Measurements from ENCODE around the gene LIMS2.

The LIMS2 gene

GRCh38 chr2:127619877-127620705 lies 55.2 kb downstream of the LIMS2 start:
- Mint-ChIP-seq H3K4me3 (no peak overlapping the region), H3K27ac (no peak overlapping the region), H3K9me3 (no peaks in the 10 kb centered on the region), H3K4me1 (ENCODE audit: low read depth) (peaks cover 6% of the 10 kb centered on the region), H3K27me3 (peaks cover 11% of the 10 kb centered on the region), H3K36me3 (ENCODE audit: low read depth) (no peaks in the 10 kb centered on the region)
- intact Hi-C loops (cut with micrococcal nuclease) = no loop called here

DNA sequence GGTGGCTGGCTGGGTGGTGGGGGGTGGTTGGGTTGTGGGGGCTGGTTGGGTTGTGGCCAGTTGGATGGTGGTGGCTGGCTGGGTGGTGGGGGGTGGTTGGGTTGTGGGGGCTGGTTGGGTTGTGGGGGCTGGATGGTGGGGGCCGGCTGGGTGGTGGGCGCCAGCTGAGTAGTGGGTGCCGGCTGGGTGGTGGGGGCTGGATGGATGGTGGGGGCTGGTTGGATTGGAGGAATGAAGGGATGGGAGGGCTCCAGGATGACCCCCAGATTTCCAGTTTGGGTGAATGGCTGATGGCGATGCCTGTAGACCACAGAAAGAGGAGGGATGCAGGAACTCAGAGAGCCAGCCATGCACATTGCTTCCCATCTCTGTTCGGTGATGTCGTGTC lies 56.1 kb downstream of the LIMS2 start:
- intact Hi-C loops (cut with micrococcal nuclease) = no loop called here
- Mint-ChIP-seq H3K27ac (no peak overlapping the region), H3K36me3 (ENCODE audit: low read depth) (no peaks in the 10 kb centered on the region), H3K4me1 (ENCODE audit: low read depth) (peaks cover 6% of the 10 kb centered on the region), H3K27me3 (peaks cover 14% of the 10 kb centered on the region), H3K9me3 (no peaks in the 10 kb centered on the region), H3K4me3 (no peak overlapping the region)

GRCh38 chr2:127618551-127619202 lies 56.7 kb downstream of the LIMS2 start:
- peaks cover 6% of the 10 kb centered on the region for H3K4me1 Mint-ChIP-seq (ENCODE audit: low read depth)
- peaks cover 3% of the 10 kb centered on the region for H3K9me3 Mint-ChIP-seq
- H3K27me3 Mint-ChIP-seq = peaks cover 14% of the 10 kb centered on the region
- intact Hi-C loops (cut with micrococcal nuclease) = no loop called here
- H3K27ac Mint-ChIP-seq = no peak overlapping the region
- no peaks in the 10 kb centered on the region for H3K36me3 Mint-ChIP-seq (ENCODE audit: low read depth)
- H3K4me3 Mint-ChIP-seq = no peak overlapping the region

DNA sequence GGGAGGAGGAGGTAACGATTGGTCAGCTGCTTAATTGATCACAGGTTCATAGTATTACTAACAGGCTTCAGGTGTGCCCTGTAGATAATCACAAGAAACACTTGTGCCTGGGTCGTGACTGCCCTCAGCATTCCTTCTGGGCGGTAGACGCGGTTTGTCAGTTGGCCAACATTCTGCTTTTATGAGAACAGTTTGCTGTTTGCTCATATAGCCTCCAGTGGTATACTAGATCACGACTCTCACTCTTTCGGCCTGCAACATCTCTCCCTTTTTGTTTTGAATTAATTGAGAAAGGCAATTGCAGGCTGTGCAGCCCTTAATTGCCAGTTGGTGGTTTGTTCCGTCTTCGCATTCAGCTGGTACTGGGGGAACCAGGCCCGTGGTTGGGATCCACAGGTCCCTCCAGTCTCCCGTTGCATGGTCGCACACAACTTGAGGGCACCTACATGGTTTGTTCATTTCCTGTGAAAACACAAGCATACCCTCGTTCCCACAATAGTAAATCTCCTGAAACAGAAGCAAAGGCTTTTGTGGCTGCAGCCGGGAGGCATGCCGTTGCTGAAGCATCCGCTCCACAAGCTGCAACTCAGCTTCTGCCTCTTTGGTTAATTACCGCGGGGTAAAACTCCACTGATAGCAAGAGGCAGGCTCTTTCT lies 59.7 kb downstream of the LIMS2 start:
- no peak overlapping the region for H3K27ac Mint-ChIP-seq
- no peaks in the 10 kb centered on the region for H3K36me3 Mint-ChIP-seq (ENCODE audit: low read depth)
- H3K4me1 Mint-ChIP-seq (ENCODE audit: low read depth) = peaks cover 6% of the 10 kb centered on the region
- intact Hi-C loops (cut with micrococcal nuclease) = no loop called here
- H3K9me3 Mint-ChIP-seq = peaks cover 21% of the 10 kb centered on the region
- H3K27me3 Mint-ChIP-seq = peaks cover 16% of the 10 kb centered on the region
- H3K4me3 Mint-ChIP-seq = no peak overlapping the region

DNA sequence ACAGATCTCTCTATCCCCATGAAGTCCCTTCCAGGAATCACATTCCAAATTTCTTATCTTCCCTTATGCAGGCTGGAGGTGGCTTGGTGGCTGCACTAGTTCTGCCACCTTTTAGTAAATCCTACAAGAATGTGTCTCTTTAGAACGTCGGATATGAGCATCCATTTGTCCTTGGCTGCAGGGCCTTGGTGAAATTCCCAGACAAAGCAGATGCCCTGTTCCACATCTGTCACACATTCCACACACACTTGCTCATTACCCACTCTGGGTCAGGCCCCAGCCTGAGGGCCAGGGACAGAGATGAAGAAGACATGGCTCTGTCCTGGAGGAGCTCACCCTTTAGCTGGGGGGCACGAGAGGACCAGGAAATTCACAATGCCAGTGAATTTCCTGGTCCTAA lies 60.6 kb downstream of the LIMS2 start:
- H3K9me3 Mint-ChIP-seq = peaks cover 22% of the 10 kb centered on the region
- H3K36me3 Mint-ChIP-seq (ENCODE audit: low read depth) = no peaks in the 10 kb centered on the region
- H3K27ac Mint-ChIP-seq = no peak overlapping the region
- intact Hi-C loops (cut with micrococcal nuclease) = no loop called here
- no peak overlapping the region for H3K4me3 Mint-ChIP-seq
- H3K4me1 Mint-ChIP-seq (ENCODE audit: low read depth) = peaks cover 2% of the 10 kb centered on the region
- H3K27me3 Mint-ChIP-seq = peaks cover 16% of the 10 kb centered on the region

- intact Hi-C loops (cut with micrococcal nuclease) = no loop called here
- H3K36me3 Mint-ChIP-seq (ENCODE audit: low read depth) = no peaks in the 10 kb centered on the region
- H3K27ac Mint-ChIP-seq = no peak overlapping the region
- H3K9me3 Mint-ChIP-seq = peaks cover 22% of the 10 kb centered on the region
- peaks cover 16% of the 10 kb centered on the region for H3K27me3 Mint-ChIP-seq
- no peak overlapping the region for H3K4me3 Mint-ChIP-seq
- no peaks in the 10 kb centered on the region for H3K4me1 Mint-ChIP-seq (ENCODE audit: low read depth)
Observed at GRCh38 chr2:127614246-127614645, 61.1 kb downstream of the LIMS2 start.

- peaks cover 22% of the 10 kb centered on the region for H3K9me3 Mint-ChIP-seq
- H3K4me1 Mint-ChIP-seq (ENCODE audit: low read depth) = no peaks in the 10 kb centered on the region
- H3K27me3 Mint-ChIP-seq = peaks cover 16% of the 10 kb centered on the region
- intact Hi-C loops (cut with micrococcal nuclease) = no loop called here
- H3K36me3 Mint-ChIP-seq (ENCODE audit: low read depth) = no peaks in the 10 kb centered on the region
- H3K27ac Mint-ChIP-seq = no peak overlapping the region
- H3K4me3 Mint-ChIP-seq = no peak overlapping the region
Observed at GRCh38 chr2:127612111-127612822, 63.1 kb downstream of the LIMS2 start.

- peaks cover 13% of the 10 kb centered on the region for H3K27me3 Mint-ChIP-seq
- H3K9me3 Mint-ChIP-seq = peaks cover 22% of the 10 kb centered on the region
- no peak overlapping the region for H3K27ac Mint-ChIP-seq
- no peaks in the 10 kb centered on the region for H3K36me3 Mint-ChIP-seq (ENCODE audit: low read depth)
- intact Hi-C loops (cut with micrococcal nuclease) = no loop called here
- no peak overlapping the region for H3K4me3 Mint-ChIP-seq
- H3K4me1 Mint-ChIP-seq (ENCODE audit: low read depth) = no peaks in the 10 kb centered on the region
Observed at GRCh38 chr2:127611076-127611925, 64.0 kb downstream of the LIMS2 start.

GRCh38 chr2:127610561-127610960 lies 64.8 kb downstream of the LIMS2 start:
- Mint-ChIP-seq H3K4me3 (no peak overlapping the region), H3K27ac (no peak overlapping the region), H3K36me3 (ENCODE audit: low read depth) (no peaks in the 10 kb centered on the region), H3K27me3 (peaks cover 7% of the 10 kb centered on the region), H3K4me1 (ENCODE audit: low read depth) (no peaks in the 10 kb centered on the region), H3K9me3 (peaks cover 22% of the 10 kb centered on the region)
- intact Hi-C loops (cut with micrococcal nuclease) = no loop called here

DNA sequence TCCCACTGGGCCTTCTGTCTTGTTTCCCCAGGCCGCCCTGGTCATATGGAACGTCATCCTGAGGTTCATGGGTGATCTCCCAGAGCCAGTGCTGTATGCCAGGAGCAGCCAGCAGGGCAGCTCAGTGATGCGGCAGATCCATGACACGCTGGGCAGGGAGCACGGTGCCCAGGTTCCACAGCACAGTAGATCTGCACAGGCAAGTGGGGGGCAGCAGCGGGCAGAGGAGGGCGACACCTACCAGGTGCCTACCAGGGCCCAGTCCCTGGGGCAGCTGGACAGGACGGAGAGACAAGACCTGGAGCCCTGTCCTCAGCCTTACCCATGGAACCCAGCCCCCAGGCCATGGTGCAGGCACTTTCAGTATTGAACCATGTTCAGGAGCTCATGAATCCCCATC lies 65.5 kb downstream of the LIMS2 start:
- H3K4me3 Mint-ChIP-seq = no peak overlapping the region
- intact Hi-C loops (cut with micrococcal nuclease) = no loop called here
- H3K4me1 Mint-ChIP-seq (ENCODE audit: low read depth) = no peaks in the 10 kb centered on the region
- no peaks in the 10 kb centered on the region for H3K36me3 Mint-ChIP-seq (ENCODE audit: low read depth)
- H3K27ac Mint-ChIP-seq = no peak overlapping the region
- peaks cover 3% of the 10 kb centered on the region for H3K27me3 Mint-ChIP-seq
- H3K9me3 Mint-ChIP-seq = peaks cover 22% of the 10 kb centered on the region

GRCh38 chr2:127609031-127609751 lies 66.1 kb downstream of the LIMS2 start:
- Mint-ChIP-seq H3K27ac (no peak overlapping the region), H3K9me3 (peaks cover 22% of the 10 kb centered on the region), H3K36me3 (ENCODE audit: low read depth) (no peaks in the 10 kb centered on the region), H3K4me3 (no peak overlapping the region), H3K4me1 (ENCODE audit: low read depth) (no peaks in the 10 kb centered on the region), H3K27me3 (peaks cover 3% of the 10 kb centered on the region)
- intact Hi-C loops (cut with micrococcal nuclease) = no loop called here

DNA sequence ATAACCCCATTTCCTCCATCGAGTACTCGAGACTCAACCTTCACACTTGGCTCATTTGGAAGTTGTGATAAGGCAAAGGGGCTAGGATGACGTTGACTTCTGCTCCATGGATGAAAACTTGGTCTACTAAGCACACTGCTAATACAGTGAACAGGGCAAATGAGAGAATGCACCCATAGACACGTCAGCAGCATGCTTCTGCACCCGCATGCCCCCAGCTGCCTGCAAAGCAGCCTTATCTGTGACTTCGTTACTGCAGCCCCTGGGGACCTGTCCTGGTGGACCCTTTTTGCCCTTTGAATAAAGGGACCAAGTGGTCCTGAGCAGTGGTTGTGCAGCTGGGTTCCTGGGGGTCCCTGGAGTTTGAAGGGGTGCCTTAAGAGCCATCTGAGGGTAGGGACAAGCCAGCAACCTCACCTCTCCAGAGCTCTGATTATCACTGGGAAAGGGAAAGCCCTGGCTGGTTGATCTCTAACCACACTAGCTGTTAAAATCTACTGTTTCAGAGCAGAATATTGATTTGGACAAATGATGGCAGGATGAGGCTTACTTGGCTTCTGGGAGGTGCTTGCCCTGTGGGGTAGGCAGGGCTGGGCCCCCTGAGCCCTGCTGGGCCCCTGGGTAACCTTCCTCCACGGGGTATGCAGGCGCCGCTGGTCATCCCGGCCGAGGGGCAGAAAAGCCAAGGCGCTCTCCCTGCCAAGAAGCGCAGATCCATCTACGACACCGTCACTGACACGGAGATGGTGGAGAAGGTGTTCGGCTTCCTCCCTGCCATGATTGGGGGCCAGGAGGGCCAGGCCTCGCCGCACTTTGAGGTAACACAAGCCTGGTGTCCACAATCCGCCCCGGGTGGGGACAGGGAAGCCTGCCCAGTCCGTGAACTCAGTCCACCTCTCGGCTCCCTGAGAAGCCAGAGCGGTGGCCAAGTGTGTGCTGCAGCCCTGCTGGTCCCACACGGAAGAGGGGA lies 67.0 kb downstream of the LIMS2 start:
- peaks cover 16% of the 10 kb centered on the region for H3K9me3 Mint-ChIP-seq
- peaks cover 3% of the 10 kb centered on the region for H3K27me3 Mint-ChIP-seq
- no peak overlapping the region for H3K4me3 Mint-ChIP-seq
- intact Hi-C loops (cut with micrococcal nuclease) = no loop called here
- H3K36me3 Mint-ChIP-seq (ENCODE audit: low read depth) = no peaks in the 10 kb centered on the region
- H3K4me1 Mint-ChIP-seq (ENCODE audit: low read depth) = no peaks in the 10 kb centered on the region
- no peak overlapping the region for H3K27ac Mint-ChIP-seq

Measured in dendritic cell treated with granulocyte-macrophage colony-stimulating factor and Interleukin-4, amounts not matched to agents 40 ng/mL and 50 ng/mL, for 4 days (primary cell).